ENCODE results near the gene PSMD5.
"Not testable (repeated sequence)": the region's sequence is repeated elsewhere in the genome, so short reads cannot be mapped to it uniquely, and the experiment has no call there.

PSMD5 gene

DNA sequence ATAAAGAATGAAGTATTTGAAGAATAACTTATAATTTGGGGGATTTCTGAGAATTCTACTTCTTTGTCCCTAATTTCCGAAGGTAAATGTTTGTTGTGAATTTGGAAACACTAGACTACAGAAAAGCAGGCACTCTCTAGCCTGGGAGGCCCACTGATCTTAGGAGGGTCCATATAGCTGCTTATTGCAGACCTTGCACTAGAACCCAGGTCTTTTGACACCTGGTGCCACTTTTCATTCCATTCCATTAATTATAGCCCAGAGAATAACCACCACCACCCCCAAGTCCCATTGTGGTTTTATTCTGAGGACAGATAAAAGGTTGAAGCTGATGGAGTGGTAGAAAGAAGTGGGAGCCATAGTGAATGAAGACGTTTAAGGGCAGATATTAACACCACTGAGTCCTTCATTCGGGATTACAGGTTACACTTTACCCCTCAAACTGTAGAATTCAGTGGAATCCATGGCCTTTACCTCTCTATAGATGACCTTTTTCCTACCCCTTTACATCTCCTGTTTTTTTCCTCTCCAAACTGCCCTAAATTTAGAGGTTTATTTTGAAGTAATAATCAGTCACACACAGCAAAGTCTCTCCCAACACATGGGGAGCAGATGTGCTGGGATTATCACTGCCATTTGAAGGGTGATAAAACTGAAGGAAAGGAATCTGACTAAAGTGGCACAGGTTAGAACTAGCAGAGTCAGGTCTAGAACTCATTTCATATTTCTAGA lies 12.0 kb upstream of the PSMD5 start:
- DNase-seq = no peak

DNA sequence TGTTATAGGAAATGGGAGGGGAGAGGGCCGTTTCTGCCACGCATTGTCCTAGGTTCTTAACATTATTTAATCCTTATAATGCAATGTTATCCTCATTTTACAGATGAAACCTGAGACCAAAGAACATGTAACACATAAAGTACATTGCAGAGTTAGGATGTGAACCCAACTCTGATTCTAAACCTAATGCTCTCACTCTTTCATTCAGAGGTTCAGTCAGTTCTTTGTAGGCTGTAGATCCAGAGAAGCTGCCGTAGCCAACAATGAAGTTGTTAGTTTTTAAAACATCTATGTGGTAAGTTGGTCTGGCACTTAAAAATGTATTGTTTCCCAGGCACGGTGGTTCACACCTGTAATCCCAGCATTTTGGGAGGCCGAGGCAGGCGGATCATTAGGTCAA lies 10.5 kb upstream of the PSMD5 start:
- DNase-seq = no peak

DNA sequence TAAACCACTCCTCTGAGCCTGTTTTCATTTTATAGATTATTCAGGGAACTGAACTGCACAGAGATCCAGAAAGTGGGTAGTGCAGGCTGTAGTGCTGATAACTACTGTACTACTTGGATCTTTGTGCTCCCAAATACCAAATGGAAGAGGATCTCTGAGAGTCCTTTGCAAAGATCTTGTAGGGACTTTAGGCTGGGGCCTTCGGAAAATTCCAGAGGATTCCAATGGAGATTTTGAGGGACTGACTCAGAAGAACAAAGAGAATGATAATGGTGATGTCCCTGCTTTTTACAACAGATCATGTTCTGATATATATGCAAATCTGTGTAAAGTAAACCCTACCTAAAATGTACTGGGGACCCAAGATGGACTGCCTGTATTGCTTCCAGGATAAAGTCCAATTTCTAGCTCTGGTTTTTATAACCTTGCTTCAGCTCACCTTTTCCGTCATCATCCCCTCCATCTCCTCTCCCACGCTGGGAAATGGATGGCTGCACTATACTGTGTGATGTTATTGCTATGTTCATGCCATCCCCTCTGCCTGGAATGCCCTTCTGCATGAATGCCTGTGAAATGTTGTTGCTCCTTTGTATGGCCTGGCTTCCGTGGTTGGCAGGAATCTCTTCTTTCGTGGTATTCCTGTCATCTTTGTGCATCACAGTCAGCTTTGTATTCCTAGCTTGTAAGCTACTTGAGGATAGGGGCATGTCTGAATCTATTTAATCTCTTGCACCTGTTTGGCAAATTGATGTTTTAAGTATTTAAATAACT lies 9.7 kb upstream of the PSMD5 start:
- DNase-seq = no peak

DNA sequence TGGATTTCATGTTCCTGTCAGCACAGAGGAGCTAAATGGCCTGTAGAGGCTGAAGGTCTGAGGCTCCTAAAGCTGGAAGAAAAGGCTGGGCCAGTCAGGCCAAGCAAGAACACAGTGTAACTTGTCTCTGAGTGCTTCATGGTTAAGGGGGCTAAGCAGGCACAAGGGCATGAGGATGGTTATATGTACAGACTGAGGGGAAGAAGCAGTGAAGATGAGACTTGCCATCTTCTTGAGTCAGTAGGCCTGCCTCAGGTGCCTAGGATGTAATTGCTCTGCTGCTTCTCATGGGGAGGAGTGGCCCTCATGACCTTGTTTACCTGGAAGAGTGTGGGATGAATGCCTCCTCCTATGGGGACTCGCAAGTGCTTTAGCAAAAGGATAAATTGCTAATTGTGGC lies 8.7 kb upstream of the PSMD5 start:
- DNase-seq = no peak

DNA sequence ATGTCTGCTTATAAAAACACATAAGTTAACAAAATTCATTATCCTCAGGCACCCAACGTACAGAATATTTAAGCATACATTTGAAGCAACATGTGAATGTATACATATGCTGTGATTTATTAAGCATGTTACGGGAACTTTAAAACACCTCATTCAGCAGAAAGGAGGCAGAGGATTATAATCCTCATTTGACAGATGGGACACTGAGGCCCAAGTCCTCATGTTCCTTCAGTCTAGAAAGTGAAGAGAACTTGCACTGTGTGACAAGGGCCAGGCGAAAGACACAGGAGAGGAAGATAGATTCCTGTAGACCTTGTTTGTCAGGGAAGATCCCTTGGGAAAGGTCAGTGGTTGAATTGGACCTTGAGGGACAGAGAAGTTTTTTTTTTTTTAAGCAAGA lies 7.6 kb upstream of the PSMD5 start:
- no peak for DNase-seq

- DNase-seq = no peak
Measured at GRCh38 chr9:120846906-120847305, 4.2 kb upstream of the PSMD5 start.

GRCh38 chr9:120846251-120846889 lies 3.6 kb upstream of the PSMD5 start:
- DNase-seq = no peak

- no peak for DNase-seq
Measured at GRCh38 chr9:120845255-120845654, 2.5 kb upstream of the PSMD5 start.

DNA sequence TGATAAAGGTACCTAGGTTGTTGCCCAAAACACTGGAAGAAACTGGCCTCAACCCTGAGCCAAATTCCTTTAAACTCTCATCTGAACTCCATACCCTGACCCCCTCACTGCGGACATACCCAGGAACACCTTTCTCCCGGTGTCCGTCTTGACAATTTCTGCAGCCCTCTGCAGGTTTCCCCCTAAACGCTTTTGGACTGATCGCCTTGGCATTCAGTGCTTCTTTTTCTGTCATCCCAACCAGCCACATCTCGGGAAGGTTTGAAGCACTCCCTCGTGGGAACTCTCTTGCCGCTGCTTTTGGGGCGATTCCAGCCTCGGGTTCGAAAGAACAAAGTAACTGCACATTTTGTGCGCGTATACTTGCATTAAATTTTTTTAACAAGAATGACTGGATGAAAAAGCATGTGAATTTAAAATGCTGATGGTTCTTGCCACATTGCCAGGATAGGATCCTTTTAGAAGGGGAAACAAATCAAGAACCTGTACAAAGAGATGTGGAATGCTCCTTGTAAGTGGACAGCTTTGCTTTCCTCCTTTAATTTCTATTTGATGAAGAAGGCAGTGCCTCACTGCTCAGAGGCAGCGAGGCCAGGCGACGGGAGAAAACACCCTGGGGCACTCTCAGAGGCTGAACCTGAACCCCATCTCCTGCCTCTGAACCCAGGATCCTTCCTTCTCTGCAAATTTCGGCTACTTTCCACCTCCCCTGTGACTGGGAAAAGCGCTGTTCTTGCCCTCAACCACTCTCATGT lies 615 bp downstream of the PSMD5 start:
- no peak for DNase-seq

DNA sequence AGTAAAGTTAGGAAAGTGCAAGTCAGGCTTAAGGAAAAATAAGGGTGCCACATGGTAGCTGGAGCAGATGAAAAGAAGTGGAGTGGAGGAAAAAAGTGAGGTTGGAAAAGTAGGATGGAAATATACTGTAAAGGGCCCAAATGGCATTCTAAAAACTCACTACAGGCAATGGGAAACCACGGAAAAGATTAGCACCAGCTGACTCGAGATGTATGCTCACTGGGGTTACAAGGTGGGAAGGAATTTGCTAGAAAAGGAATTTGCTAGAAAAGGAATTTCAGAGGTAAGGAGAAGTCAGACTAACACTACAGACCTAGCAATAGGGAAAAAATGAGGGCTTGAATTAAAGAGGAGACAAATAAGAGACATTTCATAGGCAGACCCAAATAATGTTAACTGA lies 3.6 kb downstream of the PSMD5 start:
- DNase-seq = no peak

DNA sequence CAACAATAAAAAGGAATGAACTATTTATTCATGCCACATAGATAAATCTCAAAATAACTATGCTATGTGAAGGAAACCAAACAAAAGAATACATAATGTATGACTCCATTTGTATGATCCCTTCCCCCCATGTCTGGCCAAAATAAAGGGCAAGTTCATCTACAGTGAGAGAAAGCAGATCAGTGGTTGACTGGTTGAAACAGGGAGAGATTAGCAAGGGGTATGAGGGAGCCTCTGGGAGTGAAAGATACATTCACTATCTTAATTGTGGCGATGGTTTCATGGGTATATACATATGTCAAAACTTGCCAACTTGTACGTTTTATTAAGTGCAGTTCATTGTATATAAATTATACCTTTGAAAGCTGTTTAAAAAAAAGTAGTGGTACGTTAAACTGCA lies 4.8 kb downstream of the PSMD5 start:
- no peak for DNase-seq

DNA sequence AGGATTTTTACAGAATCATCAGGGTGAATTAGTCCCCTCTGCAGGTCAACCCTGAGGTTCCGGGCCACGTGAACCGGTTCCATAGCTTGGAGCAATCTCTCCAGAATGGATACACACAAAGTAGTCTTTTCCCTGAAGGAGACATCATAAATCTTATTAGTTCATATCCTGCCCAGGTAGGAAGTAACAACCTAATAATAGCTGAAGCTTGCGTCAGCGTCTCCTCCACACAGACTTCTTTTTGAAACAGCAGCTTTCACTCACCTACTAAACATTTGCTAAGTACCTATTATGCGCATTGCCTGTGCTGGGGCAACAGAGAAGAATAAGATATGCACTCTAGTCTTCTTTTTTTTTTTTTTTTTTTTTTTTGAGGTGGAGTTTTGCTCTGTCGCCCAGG lies 9.4 kb downstream of the PSMD5 start:
- DNase-seq = no peak

DNA sequence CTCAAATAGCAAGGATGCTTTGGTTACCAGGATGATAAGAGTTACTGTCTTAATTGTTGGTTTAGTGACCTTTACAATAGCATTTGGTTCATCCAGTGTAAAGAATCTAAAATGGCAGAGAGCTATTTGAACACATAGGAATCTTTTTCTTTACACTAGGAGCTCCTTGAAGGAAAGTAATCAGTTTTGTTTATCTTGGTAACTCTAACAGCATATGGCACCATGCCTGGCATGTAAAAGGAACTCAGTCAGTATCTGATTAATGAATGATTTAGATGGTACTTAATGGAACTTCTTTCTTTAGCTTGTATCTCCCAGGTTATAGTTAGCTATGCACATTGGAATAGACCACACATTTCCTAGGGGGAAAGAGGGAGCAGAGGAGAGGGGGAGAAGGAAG lies 9.9 kb downstream of the PSMD5 start:
- no peak for DNase-seq

GRCh38 chr9:120830865-120831264 lies 11.9 kb downstream of the PSMD5 start:
- no peak for DNase-seq

- no peak for DNase-seq
Measured at GRCh38 chr9:120830151-120830550, 12.6 kb downstream of the PSMD5 start.

DNA sequence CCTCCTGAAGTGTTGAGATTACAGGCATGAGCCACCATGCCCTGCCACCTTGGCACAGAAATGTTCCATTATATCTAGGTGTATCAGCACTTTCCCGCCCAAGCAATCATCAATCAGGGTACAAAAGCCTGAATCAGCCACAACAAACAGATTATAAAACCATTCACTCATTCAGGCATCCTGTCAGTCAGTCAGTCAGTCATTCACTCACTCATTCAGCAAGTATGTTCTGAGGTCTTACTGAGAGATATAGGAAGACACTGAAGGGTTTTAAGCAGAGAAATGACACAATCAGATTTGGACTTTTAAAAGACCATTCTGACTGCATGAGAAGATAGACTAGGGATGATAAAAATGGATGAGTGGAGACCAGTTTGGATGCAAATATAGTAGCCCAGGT lies 13.1 kb downstream of the PSMD5 start:
- DNase-seq = no peak

- DNase-seq = no peak
Measured at GRCh38 chr9:120820095-120820494, 22.6 kb downstream of the PSMD5 start.

GRCh38 chr9:120818595-120818994 lies 24.1 kb downstream of the PSMD5 start:
- DNase-seq = no peak

GRCh38 chr9:120815075-120815474 lies 27.6 kb downstream of the PSMD5 start:
- DNase-seq = no peak

DNA sequence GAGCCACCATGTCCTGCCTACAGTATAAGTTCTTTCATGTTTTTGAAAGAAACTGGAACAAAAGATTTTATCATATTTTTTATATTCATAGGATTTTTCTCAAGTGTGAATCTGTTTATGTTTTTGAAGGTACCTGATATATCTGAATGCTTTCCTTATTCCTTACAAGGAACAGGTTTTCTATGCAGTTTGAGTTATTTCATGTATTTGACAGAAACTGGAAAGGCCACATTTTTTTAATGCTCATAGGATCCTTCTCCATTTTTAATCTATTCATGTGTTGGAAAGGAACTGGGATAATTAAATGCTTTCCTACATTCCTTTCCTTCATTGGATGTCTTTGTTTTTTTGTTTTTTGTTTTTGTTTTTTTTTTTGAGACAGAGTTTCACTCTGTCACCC lies 33.8 kb downstream of the PSMD5 start:
- DNase-seq = no peak

DNA sequence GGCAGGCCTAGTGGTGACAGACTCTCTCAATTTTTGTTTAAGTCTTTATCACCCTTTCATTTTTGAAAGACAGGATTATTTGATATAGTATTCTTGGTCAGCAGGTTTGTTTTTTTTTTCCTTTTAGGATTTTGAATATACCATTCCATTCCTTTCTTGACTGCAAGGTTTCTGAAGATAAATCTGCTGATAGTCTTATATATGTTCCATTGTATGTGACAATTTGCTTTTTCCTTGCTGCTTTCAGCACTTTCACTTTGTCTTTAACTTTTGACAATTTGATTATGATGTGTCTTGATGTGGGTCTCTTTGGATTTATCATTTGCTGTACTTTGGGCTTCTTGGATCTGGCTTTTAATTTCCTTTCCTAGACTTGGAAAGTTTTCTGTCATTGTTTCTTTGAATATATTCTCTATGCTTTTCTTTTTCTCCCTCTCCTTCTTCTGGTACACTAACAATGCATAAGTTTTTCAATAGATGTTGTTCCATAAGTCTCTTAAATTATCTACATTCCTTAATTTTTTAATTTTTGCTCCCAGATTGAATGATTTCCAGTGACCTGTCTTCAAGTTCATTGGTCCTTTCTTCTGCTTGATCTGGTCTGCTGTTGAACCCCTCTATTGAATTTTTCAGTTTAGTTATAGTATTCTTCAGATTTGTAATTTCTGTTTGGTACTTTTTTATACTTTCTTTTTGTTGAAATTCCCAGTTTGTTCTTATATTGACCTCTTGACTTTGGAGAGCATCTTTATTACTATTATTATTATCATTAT lies 34.9 kb downstream of the PSMD5 start:
- no peak for DNase-seq

- DNase-seq = not testable (repeated sequence)
Measured at GRCh38 chr9:120804784-120805363, 37.8 kb downstream of the PSMD5 start.
